Measurements from ENCODE around the gene CKAP2L.

- TF ChIP-seq CTCF (IDR thresholded peaks at IDR 0.05 in 4 of 5, conservative IDR thresholded peaks at IDR 0.05 in 1 of 5): no peak
- no peak for TF ChIP-seq POLR2A (IDR thresholded peaks at IDR 0.05)
Observed at GRCh38 chr2:112730791-112731190, 33.6 kb downstream of the CKAP2L start.
